NCI-H2227 (cell line): Measurements from ENCODE around the gene FNDC3B.
"Not testable (repeated sequence)": the region's sequence is repeated elsewhere in the genome, so short reads cannot be mapped to it uniquely, and the experiment has no call there.

Source experiments
- DNase-seq: peaks from one replicate; lab custom pipeline; 2025; ENCODE audit not compliant: unreplicated experiment; lab: John Stamatoyannopoulos, UW

Gene FNDC3B

GRCh38 chr3:172228036-172228415 is 188.6 kb downstream of the FNDC3B start:
- no peak for DNase-seq

- no peak for DNase-seq
These were observed 190.1 kb downstream of the FNDC3B start for GRCh38 chr3:172229462-172229861.

GRCh38 chr3:172231318-172231901 is 192.0 kb downstream of the FNDC3B start:
- DNase-seq, result no peak

- DNase-seq, result no peak
These were observed 193.3 kb downstream of the FNDC3B start for GRCh38 chr3:172232579-172233212.

- DNase-seq, result no peak
These were observed 194.3 kb downstream of the FNDC3B start for GRCh38 chr3:172233474-172234277.

- DNase-seq, result no peak
These were observed 196.3 kb downstream of the FNDC3B start for GRCh38 chr3:172235698-172236097.

- no peak for DNase-seq
These were observed 197.7 kb downstream of the FNDC3B start for GRCh38 chr3:172236771-172237742.

GRCh38 chr3:172238188-172238587 is 198.8 kb downstream of the FNDC3B start:
- no peak for DNase-seq

GRCh38 chr3:172239218-172239790 is 199.9 kb downstream of the FNDC3B start:
- DNase-seq, result no peak

GRCh38 chr3:172241405-172241804 is 202.0 kb downstream of the FNDC3B start:
- DNase-seq, result no peak

GRCh38 chr3:172242471-172242870 is 203.1 kb downstream of the FNDC3B start:
- DNase-seq, result not testable (repeated sequence)

GRCh38 chr3:172243376-172243775 is 204.0 kb downstream of the FNDC3B start:
- not testable (repeated sequence) for DNase-seq

GRCh38 chr3:172244011-172244410 is 204.6 kb downstream of the FNDC3B start:
- DNase-seq, result no peak

GRCh38 chr3:172245241-172245640 is 205.9 kb downstream of the FNDC3B start:
- no peak for DNase-seq

GRCh38 chr3:172246107-172246844 is 206.9 kb downstream of the FNDC3B start:
- no peak for DNase-seq

GRCh38 chr3:172247525-172248274 is 208.3 kb downstream of the FNDC3B start:
- DNase-seq, result no peak

- DNase-seq, result no peak
These were observed 209.7 kb downstream of the FNDC3B start for GRCh38 chr3:172249039-172249438.

- no peak for DNase-seq
These were observed 211.8 kb downstream of the FNDC3B start for GRCh38 chr3:172251211-172251610.

GRCh38 chr3:172253200-172253599 is 213.8 kb downstream of the FNDC3B start:
- DNase-seq, result no peak
